GM10847 (cell line): ENCODE measurements around the gene ZNF808.

ENCODE experiments used
- POLR2A ChIP-seq: IDR thresholded peaks from 2 replicates; pipeline ENCODE4 v1.6.1; 2011; ENCODE audit not compliant: insufficient read length; ENCODE audit errors: extremely low read depth

Gene ZNF808

GRCh38 chr19:52527134-52527955 lies at the start of gene ZNF808:
TSS of gene ZNF808 (plus strand) at chr19:52527668. CDS start at chr19:52543285, 15,617 bp downstream.
- peak; percentile 55 for TF ChIP-seq POLR2A

DNA sequence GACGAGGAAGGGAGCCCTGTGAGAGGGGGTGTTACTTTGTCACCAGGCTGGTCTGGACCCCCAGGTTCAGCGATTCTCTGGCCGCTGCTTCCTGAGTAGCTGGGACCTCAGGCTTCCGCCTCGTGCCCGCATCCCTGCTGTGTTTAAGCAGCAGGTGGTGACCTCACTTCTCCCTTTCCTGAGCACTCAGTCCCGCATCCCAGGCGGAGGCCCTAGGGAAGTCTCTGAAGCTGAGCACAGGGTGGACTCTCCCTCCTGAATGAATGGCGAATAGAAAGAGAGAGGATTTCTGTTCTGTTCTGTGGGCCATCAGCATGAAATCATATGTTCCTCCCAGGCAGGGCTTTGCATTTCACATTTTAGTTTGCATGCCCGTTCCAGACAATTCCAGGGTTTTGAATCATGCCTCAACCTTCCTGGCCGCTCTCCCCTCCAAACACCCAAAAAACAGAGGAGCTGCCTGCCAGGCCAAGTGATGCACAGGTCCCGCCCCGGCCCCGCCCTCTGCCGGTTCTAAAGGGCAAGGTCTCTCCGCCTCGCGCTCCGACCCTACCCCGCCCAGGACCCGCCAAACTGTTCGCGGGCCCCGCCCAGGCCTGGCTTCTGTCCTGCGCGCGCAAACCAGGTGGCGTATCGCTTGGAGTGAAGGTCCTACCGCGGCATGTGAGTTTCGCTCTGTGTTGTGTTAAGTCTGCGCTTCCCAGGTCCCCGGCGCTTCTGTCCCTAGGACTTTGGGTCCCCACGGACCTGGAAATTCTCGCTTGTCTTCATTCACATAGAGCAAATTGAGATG lies 35.1 kb upstream of the ZNF808 start:
- TF ChIP-seq POLR2A = no peak

DNA sequence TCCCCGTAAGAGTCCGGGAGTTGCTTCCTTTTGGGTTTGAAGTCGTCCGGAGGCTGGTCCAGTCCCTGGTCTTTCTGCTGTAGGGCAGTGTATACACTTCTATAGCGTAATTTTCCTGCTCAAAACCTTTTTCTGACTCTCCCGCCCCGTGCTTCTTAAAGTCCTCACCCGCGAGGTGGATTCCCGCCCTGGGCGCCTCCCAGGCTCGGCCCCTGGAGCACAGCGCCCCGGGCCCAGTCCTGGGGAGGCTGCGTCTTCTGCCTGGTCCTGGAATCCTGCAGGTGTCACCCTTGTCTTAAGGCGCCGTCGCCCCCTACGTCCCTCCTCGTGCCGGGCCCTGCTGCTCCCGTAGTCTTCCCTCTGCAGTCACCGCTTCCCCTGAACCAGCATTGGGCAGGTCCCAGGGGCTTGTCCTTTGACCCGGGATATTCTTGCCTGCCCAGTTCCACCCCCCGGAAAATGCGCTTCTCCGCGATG lies 34.4 kb upstream of the ZNF808 start:
- no peak for TF ChIP-seq POLR2A

GRCh38 chr19:52494518-52494917 lies 33.0 kb upstream of the ZNF808 start:
- TF ChIP-seq POLR2A = no peak

DNA sequence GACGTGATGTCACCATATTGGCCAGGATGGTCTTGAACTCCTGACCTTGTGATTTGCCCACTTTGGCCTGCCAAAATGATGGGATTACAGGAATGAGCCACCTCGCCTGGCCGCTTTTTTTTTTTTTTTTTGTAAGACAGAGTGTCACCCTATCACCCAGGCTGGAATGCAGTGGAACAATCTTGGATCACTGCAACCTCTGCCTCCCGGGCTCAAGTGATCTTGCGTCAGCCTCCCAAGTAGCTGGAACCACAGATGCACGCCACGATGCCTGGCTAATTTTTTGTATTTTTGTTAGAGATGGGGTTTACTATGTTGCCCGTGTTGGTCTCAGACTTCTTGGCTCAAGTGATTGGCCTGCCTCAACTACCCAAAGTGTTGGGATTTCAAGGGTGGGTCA lies 28.9 kb upstream of the ZNF808 start:
- no peak for TF ChIP-seq POLR2A

- no peak for TF ChIP-seq POLR2A
Observed at GRCh38 chr19:52507266-52507665, 20.2 kb upstream of the ZNF808 start.

DNA sequence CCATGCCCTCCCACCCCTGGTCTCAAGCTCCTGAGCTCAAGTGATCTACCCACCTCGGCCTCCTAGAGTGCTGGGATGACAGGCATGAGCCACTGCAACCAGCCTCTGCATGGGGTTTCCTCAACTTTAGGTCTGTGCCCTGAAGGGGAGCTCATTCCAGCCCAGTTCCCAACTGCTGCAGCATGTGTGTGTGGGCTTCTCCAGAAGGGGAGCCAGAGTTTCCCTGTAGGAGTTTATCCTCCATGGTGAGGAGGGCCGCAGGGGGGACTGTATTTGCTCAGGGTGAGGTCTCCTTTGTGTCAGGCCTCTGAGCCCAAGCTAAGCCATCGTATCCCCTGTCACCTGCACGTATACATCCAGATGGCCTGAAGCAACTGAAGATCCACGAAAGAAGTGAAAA lies 11.3 kb upstream of the ZNF808 start:
- no peak for TF ChIP-seq POLR2A

DNA sequence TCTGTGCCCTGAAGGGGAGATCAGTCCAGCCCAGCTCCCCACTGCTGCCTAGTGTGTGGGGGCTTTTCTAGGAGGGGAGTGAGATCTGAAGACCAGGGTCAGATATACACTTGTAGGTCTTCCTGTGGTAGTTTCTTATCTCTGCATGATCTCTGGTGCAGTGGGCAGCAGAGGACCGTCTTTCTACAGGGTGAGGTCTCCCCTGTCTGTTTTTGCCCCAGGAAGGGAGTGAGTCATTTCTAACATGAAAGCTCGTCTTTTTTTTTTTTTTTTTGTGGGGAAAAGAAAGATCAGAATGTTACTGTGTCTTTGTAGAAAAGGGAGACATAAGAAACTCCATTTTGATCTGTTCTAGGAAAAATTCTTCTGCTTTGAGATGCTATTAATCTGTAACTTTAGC lies 8.8 kb upstream of the ZNF808 start:
- no peak for TF ChIP-seq POLR2A

GRCh38 chr19:52520013-52520412 lies 7.5 kb upstream of the ZNF808 start:
- no peak for TF ChIP-seq POLR2A

DNA sequence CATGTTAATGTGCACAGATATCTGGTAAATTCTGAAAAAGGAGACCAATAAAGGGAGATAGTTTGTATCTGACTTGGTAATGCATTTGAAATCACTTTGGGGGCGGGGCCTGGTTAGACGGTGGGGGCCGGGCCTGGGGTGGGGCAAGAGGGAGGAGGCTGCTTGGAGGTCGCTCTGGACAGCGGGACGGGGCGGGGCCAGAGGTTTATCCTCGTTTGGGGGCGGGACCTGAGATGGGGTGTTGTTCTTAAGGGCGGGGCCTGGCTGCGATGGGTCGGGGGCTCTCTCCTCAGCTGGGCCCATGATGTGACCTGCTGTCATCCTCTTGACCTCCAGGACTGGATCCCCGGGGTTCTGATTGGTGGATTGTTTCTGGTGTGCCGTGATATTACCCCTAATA lies 4.9 kb upstream of the ZNF808 start:
- no peak for TF ChIP-seq POLR2A

DNA sequence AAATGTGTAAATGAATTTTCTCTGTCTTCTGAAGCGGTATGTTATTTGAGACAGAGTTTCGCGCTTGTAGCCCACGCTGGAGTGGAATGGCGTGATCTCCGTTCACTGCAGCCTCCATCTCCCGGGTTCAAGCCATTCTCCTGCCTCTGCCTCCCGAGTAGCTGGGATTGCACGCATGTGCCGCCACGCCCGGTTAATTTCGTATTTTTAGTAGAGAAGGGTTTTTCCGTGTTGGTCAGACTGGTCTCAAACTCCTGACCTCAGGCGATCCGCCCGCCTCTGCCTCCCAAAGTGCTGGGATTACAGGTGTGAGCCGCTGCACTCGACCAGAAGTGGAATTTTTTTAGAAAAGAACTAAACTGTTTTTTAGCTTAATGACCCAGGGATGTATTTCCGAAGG lies 3.4 kb upstream of the ZNF808 start:
- no peak for TF ChIP-seq POLR2A

GRCh38 chr19:52527956-52528351 lies 486 bp downstream of the ZNF808 start:
- no peak for TF ChIP-seq POLR2A

- TF ChIP-seq POLR2A = no peak
Observed at GRCh38 chr19:52532480-52532879, 5.0 kb downstream of the ZNF808 start.

GRCh38 chr19:52533901-52534300 lies 6.4 kb downstream of the ZNF808 start:
- TF ChIP-seq POLR2A = no peak

GRCh38 chr19:52535771-52536447 lies 8.4 kb downstream of the ZNF808 start:
- peak; percentile 68 for TF ChIP-seq POLR2A

DNA sequence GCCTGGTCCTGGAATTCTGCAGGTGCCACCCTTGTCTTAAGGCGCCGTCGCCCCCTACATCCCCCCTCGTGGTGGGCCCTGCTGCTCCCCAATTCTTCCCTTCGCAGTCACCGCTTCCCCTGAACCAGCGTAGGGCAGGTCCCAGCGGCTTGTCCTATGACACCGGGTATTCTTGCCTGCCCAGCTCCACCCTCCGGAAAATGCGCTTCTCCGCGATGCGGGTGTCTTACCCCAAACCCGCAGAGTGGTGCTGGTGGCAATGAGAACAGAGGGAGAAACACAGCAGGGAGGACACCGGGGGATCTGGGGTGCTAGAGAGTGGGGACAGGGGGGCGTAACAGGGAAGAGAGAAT lies 9.0 kb downstream of the ZNF808 start:
- TF ChIP-seq POLR2A = no peak
